GM12878 (cell line): ENCODE data around the gene NYAP1. TPM values are rescaled to one million over a fixed set of nuclear protein-coding genes. Genes with fewer than 3 reads are reported as not detected.

Source experiments
- ATAC-seq: fragments of 200-7000 bp; cut with Tn5 transposase; 3 replicates; pipeline ENCODE4 v1.9.1; 2020; ENCODE audit warnings: mild to moderate bottlenecking, moderate library complexity
- BruUV-seq: library from RNA; stranded (reverse); fragments of 400-500 nt; replicated peaks from 2 replicates; lab custom pipeline; 2021; lab: Mats Ljungman, UMichigan
- CTCF ChIA-PET: fragments of 300-600 bp; sonication (Branson Sonifier 250); formaldehyde crosslinking; extraction: SDS; loops from one replicate; lab custom pipeline; 2021; ENCODE audit warnings: inconsistent platforms; lab: Yijun Ruan, JAX
- POLR2A ChIA-PET: fragments of 350-600 bp; formaldehyde crosslinking; extraction: SDS; loops from one replicate; lab custom pipeline; 2021; ENCODE audit warnings: inconsistent platforms; lab: Charles Lee
- RAD21 ChIA-PET: fragments of 300-600 bp; sonication (Branson Sonifier 250); formaldehyde crosslinking; loops from one replicate; lab custom pipeline; 2023; ENCODE audit warnings: antibody characterized with exemption; ENCODE audit not compliant: unreplicated experiment; lab: Charles Lee
- SMC1A ChIA-PET: fragments of 300-600 bp; sonication (Branson Sonifier 250); formaldehyde crosslinking; loops from one replicate; lab custom pipeline; 2023; ENCODE audit not compliant: unreplicated experiment, uncharacterized antibody; lab: Charles Lee
- DNase-seq: peaks from one replicate; pipeline ENCODE4 v3.0.0-alpha.2; 2011; ENCODE audit warnings: low read depth, low spot score
- FAIRE-seq: peaks from 3 replicates; lab custom pipeline; 2011; peaks lifted over from hg19 to GRCh38; lab: Jason Lieb, UNC
- H2AFZ ChIP-seq: 2 replicates; pipeline ENCODE4 v1.6.0; 2011; ENCODE audit warnings: low read depth, low read length, control low read depth; ENCODE audit not compliant: control insufficient read depth
- H3K27ac ChIP-seq: 2 replicates; pipeline ENCODE4 v1.5.1; 2011; ENCODE audit warnings: control low read depth; ENCODE audit not compliant: control insufficient read depth, insufficient read depth
- H3K27me3 ChIP-seq, 2 experiments: replicated peaks in 1 of 2; 2 replicates each; pipeline versions ENCODE4 v1.6.0 to v1.6.1; 2011; ENCODE audit warnings: low read length in 1 of 2; ENCODE audit not compliant: control insufficient read depth in 2 of 2, insufficient read depth in 2 of 2
- H3K36me3 ChIP-seq, 2 experiments: 2 replicates each; pipeline ENCODE4 v1.5.1; 2011; ENCODE audit warnings: low read length in 1 of 2; ENCODE audit not compliant: control insufficient read depth in 2 of 2, insufficient read depth in 2 of 2
- H3K4me1 ChIP-seq: 2 replicates; pipeline ENCODE4 v1.6.1; 2011; ENCODE audit warnings: mild to moderate bottlenecking, low read length, moderate library complexity, mixed read lengths; ENCODE audit not compliant: control insufficient read depth, insufficient read depth
- H3K4me2 ChIP-seq: 2 replicates; pipeline ENCODE4 v1.6.0; 2011; ENCODE audit warnings: control low read depth; ENCODE audit not compliant: control insufficient read depth, insufficient read depth
- H3K4me3 ChIP-seq: fragments of 200-600 bp; sonication (generic); 2 replicates; pipeline ENCODE4 v1.5.1; 2016
- H3K79me2 ChIP-seq: 2 replicates; pipeline ENCODE4 v1.6.0; 2011; ENCODE audit warnings: low read length; ENCODE audit not compliant: control insufficient read depth, insufficient read depth
- H3K9ac ChIP-seq: 2 replicates; pipeline ENCODE4 v1.8.0; 2011; ENCODE audit warnings: low read length, control low read depth, mixed read lengths; ENCODE audit not compliant: control insufficient read depth, insufficient read depth
- H3K9me3 ChIP-seq: replicated peaks from 3 replicates; pipeline ENCODE4 v1.5.1; 2011; ENCODE audit warnings: mild to moderate bottlenecking, low read length; ENCODE audit not compliant: control insufficient read depth, insufficient read depth
- H4K20me1 ChIP-seq: 2 replicates; pipeline ENCODE4 v1.6.0; 2011; ENCODE audit not compliant: control insufficient read depth, insufficient read depth
- JUND ChIP-seq: IDR thresholded peaks from 2 replicates; pipeline ENCODE4 v1.6.1; 2012; ENCODE audit warnings: low read depth, mild to moderate bottlenecking, low read length, improper control_type of control experiment, moderate library complexity
- NFYA ChIP-seq: IDR thresholded peaks from 2 replicates; pipeline ENCODE4 v1.6.1; 2011; ENCODE audit warnings: low read depth, mild to moderate bottlenecking, low read length, improper control_type of control experiment, borderline replicate concordance
- PAX5 ChIP-seq: IDR thresholded peaks from 2 replicates; pipeline ENCODE4 v1.6.1; 2011; ENCODE audit warnings: low read depth, low read length, borderline replicate concordance
- SRF ChIP-seq, 2 experiments: IDR thresholded peaks; 2 replicates each; pipeline ENCODE4 v1.6.1; 2011; ENCODE audit warnings: low read depth in 2 of 2, low read length in 2 of 2, mild to moderate bottlenecking in 1 of 2, moderate library complexity in 1 of 2
- ZNF622 ChIP-seq: fragments of 450-650 bp; IDR thresholded peaks from 2 replicates; pipeline ENCODE4 v1.6.1; 2017; ENCODE audit warnings: mild to moderate bottlenecking, inconsistent platforms
- WGBS: methylation state at CpG from one replicate; pipeline ENCODE4 v1.1.6; 2016; ENCODE audit warnings: low lambda C conversion rate; ENCODE audit not compliant: insufficient replicate concordance, insufficient coverage; ENCODE audit errors: missing lambda C conversion rate; 5-methylcytosine and 5-hydroxymethylcytosine counted together
- in situ Hi-C: fragments of 300-500 bp; cut with MboI; formaldehyde crosslinking; loops from 9 replicates; pipeline ENCODE4 v1.14.3; 2018; ENCODE audit warnings: mixed read lengths
- intact Hi-C: fragments of 100-400 bp; cut with micrococcal nuclease; formaldehyde crosslinking; loops from one replicate; pipeline ENCODE4 v1.14.2; 2022; ENCODE audit not compliant: unreplicated experiment
- polyA plus RNA-seq, 11 experiments: library from polyadenylated mRNA; depleted of rRNA in 4 of 11; unstranded in 6 of 11; stranded (reverse) in 5 of 11; fragments of >200 nt; fragmentation: Nextera tagmentation in 4 of 11; fragmentation: Illumina TruSeq in 1 of 11; extraction: Ambion mirVana in 4 of 11; extraction: Trizol in 1 of 11; gene quantifications; 1 replicate in 1 of 11; 2 replicates in 10 of 11; pipeline versions ENCODE4 v1.2.1 to v1.2.3, GENCODE V29; 2011 to 2016; ENCODE audit warnings: inconsistent platforms in 2 of 11, missing spikeins in 2 of 11, low read depth in 1 of 11
- total RNA-seq, 4 experiments: library from RNA; depleted of rRNA in 3 of 4; stranded (reverse); fragments of >200 nt in 3 of 4; fragmentation: Illumina TruSeq in 1 of 4; extraction: Trizol in 1 of 4; gene quantifications; 2 replicates each; pipeline versions ENCODE4 v1.2.1 to v1.2.3, GENCODE V29; 2013 to 2021
- TF ChIP-seq, protein P1 (sequence below): fragments of 450-650 bp; IDR thresholded peaks from 2 replicates; pipeline ENCODE4 v1.6.1; 2017; ENCODE audit warnings: mild to moderate bottlenecking

NYAP1 gene
- total and polyA plus RNA-seq, 10 of the 15 experiments (the other 5 are each of a cell fraction or from before 2014, with no cell fraction given): 0.04 to 0.28 (median 0.11) TPM; not detected in 6

DNA sequence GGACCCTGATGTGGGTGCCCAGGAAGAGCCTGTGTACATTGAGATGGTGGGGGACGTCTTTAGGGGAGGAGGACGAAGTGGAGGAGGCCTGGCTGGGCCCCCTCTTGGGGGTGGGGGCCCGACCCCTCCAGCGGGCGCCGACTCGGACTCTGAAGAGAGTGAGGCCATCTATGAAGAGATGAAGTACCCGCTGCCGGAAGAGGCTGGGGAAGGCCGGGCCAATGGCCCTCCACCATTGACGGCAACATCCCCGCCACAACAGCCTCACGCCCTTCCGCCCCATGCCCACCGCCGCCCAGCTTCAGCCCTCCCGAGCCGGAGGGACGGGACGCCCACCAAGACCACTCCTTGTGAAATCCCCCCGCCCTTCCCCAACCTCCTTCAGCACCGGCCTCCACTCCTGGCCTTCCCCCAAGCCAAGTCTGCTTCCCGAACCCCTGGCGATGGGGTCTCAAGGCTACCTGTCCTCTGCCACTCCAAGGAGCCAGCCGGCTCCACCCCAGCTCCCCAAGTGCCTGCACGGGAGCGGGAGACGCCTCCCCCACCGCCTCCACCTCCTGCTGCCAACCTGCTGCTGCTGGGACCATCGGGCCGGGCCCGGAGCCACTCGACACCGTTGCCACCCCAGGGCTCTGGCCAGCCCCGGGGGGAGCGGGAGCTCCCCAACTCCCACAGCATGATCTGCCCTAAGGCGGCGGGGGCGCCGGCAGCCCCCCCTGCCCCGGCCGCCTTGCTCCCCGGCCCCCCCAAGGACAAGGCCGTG is 4.8 kb downstream of the NYAP1 start:
- ChIA-PET SMC1A (no interaction called here), RAD21 (interaction anchor here (1.6 kb wide), 1 partner anchor 71 kb away, joined by 5 read pairs; no protein-coding TSS in a partner anchor), CTCF (interaction anchor here (1.1 kb wide), 1 partner anchor 71 kb away, joined by 4 read pairs; no protein-coding TSS in a partner anchor), POLR2A (no interaction called here)
- Histone ChIP-seq H3K36me3 (no peaks in the 10 kb centered on the region), H4K20me1 (no peaks in the 10 kb centered on the region), H3K79me2 (no peaks in the 10 kb centered on the region), H3K4me3 (no peak overlapping the region), H3K9ac (no peak overlapping the region), H2AFZ (no peak overlapping the region), H3K4me1 (0 out of 2 replicates have a peak, but pooled peaks cover 4% of the 10 kb centered on the region), H3K27ac (no peak overlapping the region), H3K4me2 (no peak overlapping the region), H3K9me3 (no peaks in the 10 kb centered on the region), H3K27me3 (no peaks in the 10 kb centered on the region)
- WGBS: 72% methylated on average over 33 of the region's 44 CpGs
- FAIRE-seq (no peak), ATAC-seq (no peak), DNase-seq (no peak)
- TF ChIP-seq NFYA: no peak
- TF ChIP-seq ZNF622: no peak
- TF ChIP-seq JUND: no peak
- no peak for TF ChIP-seq SRF (IDR thresholded peaks at IDR 0.05; ENCODE audit: low read depth in 2 of 2, low read length in 2 of 2)
- TF ChIP-seq, protein P1, sequence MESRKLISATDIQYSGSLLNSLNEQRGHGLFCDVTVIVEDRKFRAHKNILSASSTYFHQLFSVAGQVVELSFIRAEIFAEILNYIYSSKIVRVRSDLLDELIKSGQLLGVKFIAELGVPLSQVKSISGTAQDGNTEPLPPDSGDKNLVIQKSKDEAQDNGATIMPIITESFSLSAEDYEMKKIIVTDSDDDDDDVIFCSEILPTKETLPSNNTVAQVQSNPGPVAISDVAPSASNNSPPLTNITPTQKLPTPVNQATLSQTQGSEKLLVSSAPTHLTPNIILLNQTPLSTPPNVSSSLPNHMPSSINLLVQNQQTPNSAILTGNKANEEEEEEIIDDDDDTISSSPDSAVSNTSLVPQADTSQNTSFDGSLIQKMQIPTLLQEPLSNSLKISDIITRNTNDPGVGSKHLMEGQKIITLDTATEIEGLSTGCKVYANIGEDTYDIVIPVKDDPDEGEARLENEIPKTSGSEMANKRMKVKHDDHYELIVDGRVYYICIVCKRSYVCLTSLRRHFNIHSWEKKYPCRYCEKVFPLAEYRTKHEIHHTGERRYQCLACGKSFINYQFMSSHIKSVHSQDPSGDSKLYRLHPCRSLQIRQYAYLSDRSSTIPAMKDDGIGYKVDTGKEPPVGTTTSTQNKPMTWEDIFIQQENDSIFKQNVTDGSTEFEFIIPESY: no peak
- no peak for TF ChIP-seq PAX5
- intact Hi-C loops (no loop called here), in situ Hi-C loops (no loop called here)
- BruUV-seq: no TSS peak
